ENCODE results near the gene HOGA1. TPM values are rescaled to one million over a fixed set of nuclear protein-coding genes. Genes with fewer than 3 reads are reported as not detected.

HOGA1 gene
- total and polyA plus RNA-seq, 4 experiments from 2014 or later = not detected

DNA sequence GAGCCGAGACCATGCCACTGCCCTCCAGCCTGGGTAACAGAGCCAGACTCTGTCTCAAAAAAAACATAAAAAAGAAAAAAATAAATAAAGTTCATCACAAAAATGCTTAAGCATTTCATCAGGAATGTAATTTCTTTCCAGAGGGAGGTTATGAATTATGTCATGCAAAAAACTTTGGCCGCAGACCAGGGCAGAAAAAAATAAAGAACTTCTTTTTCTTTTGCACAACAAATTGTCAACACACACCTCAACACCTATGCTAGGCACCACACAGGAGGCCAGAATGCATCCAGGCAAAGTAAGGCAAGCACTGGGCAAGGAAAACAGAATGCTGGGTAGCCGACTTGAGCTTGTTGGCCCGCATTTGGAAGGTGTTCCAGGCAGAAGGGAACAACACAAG, 9.2 kb downstream of the HOGA1 start:
- H3K27me3 ChIP-seq (ENCODE audit: insufficient read depth, low read length) = no peaks in the 10 kb centered on the region
- Mint-ChIP-seq H3K27me3 (peaks cover 0 to 2% of the 10 kb centered on the region in 2 donors), H3K27ac (no peak overlapping the region), H3K36me3 (no peaks in the 10 kb centered on the region), H3K9me3 (no peaks in the 10 kb centered on the region), H3K4me1 (no peaks in the 10 kb centered on the region), H3K4me3 (no peak overlapping the region)
- no peak overlapping the region for H3K27ac ChIP-seq (ENCODE audit: low read depth, low read length)
- POLR2A ChIA-PET (ENCODE audit: partially characterized antibody) = no interaction called here
- intact Hi-C loops (cut with micrococcal nuclease) = no loop called here
- no peaks in the 10 kb centered on the region for H3K4me1 ChIP-seq (ENCODE audit: insufficient read depth, low read length)
- no peaks in the 10 kb centered on the region for H3K9me3 ChIP-seq (ENCODE audit: control insufficient read depth in 1 of 2, low read length in 2 of 2)
- CTCF ChIA-PET (ENCODE audit: partially characterized antibody) = no interaction called here
- no peak for DNase-seq
- H3K4me3 ChIP-seq (ENCODE audit: low read length in 2 of 2) = no peak overlapping the region
- no peaks in the 10 kb centered on the region for H3K36me3 ChIP-seq (ENCODE audit: insufficient read depth, low read length)

DNA sequence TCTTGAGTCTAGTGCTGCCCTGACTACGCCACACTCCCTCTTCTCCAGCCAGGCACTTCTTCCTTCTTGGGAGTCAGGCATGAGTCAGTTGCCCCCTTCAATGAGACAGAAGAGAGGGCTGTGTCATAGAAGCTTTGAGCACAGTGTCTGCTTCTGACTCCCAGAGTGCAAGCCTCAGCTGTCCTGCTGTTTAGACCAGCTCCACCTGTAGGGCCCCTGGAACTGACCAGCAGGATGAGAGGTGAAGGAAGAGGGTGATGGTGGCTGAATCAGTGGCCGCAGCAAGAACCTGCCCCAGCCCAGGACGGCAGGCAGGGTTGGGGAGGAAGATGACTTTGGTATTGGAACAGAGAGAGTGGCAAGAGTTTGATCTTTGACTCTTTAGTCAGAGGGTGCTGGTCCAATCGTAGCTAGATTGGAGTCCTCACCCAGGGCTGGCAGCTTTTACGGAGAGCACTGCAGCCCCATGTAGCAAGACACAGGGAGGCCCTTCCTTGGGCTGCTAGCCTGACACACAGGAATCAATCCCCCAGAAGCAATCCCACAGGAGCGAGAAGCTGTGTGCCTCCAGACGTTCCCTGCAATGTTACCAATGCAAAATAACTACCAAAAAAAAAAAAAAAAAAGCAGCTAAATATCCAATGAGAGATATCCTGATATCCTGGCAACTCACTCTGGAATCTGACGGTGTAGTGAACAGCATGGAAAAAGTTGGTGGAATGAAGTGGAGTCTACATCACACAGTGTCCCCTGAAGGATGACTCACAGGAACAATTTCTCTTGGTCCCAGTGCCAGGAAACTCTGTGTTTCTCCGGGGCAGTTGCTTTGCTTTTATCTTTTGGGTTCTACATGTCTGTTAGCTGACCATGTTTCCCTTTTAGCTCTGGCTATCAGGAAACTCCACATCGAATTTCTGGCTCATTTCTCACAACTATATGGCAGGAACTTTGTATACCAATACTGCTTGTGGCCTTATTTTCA, 12.2 kb downstream of the HOGA1 start:
- no peak overlapping the region for H3K4me3 Mint-ChIP-seq
- CTCF ChIA-PET (ENCODE audit: partially characterized antibody) = no interaction called here
- no peaks in the 10 kb centered on the region for H3K9me3 Mint-ChIP-seq
- Histone ChIP-seq H3K4me1 (ENCODE audit: insufficient read depth, low read length) (no peaks in the 10 kb centered on the region), H3K36me3 (ENCODE audit: insufficient read depth, low read length) (no peaks in the 10 kb centered on the region), H3K27ac (ENCODE audit: low read depth, low read length) (no peak overlapping the region), H3K9me3 (ENCODE audit: control insufficient read depth in 1 of 2, low read length in 2 of 2) (no peaks in the 10 kb centered on the region), H3K27me3 (ENCODE audit: insufficient read depth, low read length) (no peaks in the 10 kb centered on the region), H3K4me3 (ENCODE audit: low read length in 2 of 2) (no peak overlapping the region)
- no peaks in the 10 kb centered on the region for H3K36me3 Mint-ChIP-seq
- DNase-seq = no peak
- H3K4me1 Mint-ChIP-seq = no peaks in the 10 kb centered on the region
- peak overlapping the region in 1 of 7 donors; percentile 18 for H3K27ac Mint-ChIP-seq
- intact Hi-C loops (cut with micrococcal nuclease) = no loop called here
- POLR2A ChIA-PET (ENCODE audit: partially characterized antibody) = no interaction called here
- peaks cover 0 to 2% of the 10 kb centered on the region in 2 donors for H3K27me3 Mint-ChIP-seq

DNA sequence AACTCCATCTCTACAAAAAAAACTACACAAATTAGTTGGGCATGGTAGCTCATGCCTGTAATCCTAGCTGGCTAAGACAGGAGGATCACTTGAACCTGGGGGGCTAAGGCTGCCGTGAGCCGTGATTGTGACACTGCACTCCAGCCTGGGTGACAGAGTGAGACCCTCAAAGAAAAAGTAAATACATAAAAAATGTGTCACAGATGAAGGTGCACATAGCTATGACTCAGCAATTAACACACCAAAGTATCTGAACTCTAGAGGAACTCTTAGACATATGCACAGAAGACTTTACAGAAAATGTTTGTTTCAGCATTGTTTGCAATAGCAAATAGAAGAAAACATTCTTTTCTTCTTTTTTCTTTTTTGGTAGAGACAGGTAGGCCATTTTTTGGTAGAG, 13.6 kb downstream of the HOGA1 start:
- CTCF ChIA-PET (ENCODE audit: partially characterized antibody) = no interaction called here

DNA sequence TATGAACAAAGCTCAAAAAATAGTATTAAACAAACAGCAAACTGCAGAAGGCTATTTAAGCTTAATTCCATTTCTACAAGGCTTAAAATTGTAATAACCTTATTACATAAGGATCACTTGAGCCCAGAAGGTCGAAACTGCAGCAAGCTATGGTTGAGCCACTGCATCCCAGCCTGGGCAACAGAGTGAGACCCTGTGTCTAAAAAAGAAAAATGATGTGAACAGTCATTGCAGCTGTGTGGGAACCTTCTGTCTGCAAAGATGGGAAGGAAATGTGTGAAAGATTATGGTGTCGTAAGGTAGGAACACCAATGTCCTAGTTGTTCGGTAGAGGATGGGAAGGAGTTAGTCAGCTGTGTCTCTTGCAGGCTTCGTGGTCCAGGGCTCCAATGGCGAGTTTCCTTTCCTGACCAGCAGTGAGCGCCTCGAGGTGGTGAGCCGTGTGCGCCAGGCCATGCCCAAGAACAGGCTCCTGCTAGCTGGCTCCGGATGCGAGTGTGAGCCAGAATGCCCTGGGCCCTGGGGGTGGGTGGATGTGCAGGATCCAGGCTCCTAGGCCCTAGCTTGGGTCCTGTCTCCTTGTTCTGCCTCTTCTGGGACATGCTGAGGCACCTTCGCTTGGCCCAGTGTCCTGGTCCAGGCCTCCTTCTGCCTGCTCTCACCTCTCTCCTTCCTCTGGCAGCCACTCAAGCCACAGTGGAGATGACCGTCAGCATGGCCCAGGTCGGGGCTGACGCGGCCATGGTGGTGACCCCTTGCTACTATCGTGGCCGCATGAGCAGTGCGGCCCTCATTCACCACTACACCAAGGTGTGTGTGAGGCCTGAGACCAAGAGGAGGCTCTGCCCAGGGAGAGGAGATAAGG, 14.4 kb downstream of the HOGA1 start:
- H3K27me3 ChIP-seq (ENCODE audit: insufficient read depth, low read length) = no peaks in the 10 kb centered on the region
- POLR2A ChIA-PET (ENCODE audit: partially characterized antibody) = no interaction called here
- Mint-ChIP-seq H3K4me1 (no peaks in the 10 kb centered on the region), H3K36me3 (no peaks in the 10 kb centered on the region), H3K9me3 (no peaks in the 10 kb centered on the region), H3K27me3 (peaks cover 0 to 2% of the 10 kb centered on the region in 2 donors), H3K27ac (no peak overlapping the region), H3K4me3 (no peak overlapping the region)
- H3K27ac ChIP-seq (ENCODE audit: low read depth, low read length) = no peak overlapping the region
- H3K4me3 ChIP-seq (ENCODE audit: low read length in 2 of 2) = no peak overlapping the region
- CTCF ChIA-PET (ENCODE audit: partially characterized antibody) = no interaction called here
- H3K36me3 ChIP-seq (ENCODE audit: insufficient read depth, low read length) = no peaks in the 10 kb centered on the region
- intact Hi-C loops (cut with micrococcal nuclease) = no loop called here
- H3K4me1 ChIP-seq (ENCODE audit: insufficient read depth, low read length) = no peaks in the 10 kb centered on the region
- DNase-seq = no peak
- no peaks in the 10 kb centered on the region for H3K9me3 ChIP-seq (ENCODE audit: control insufficient read depth in 1 of 2, low read length in 2 of 2)

More for the DNA sequence above, 13.6 kb downstream of the HOGA1 start:
- H3K4me1 ChIP-seq (ENCODE audit: insufficient read depth, low read length) = no peaks in the 10 kb centered on the region
- no peak overlapping the region for H3K27ac ChIP-seq (ENCODE audit: low read depth, low read length)
- Mint-ChIP-seq H3K9me3 (no peaks in the 10 kb centered on the region), H3K4me3 (no peak overlapping the region), H3K27ac (no peak overlapping the region), H3K36me3 (no peaks in the 10 kb centered on the region), H3K27me3 (peaks cover 0 to 2% of the 10 kb centered on the region in 2 donors), H3K4me1 (no peaks in the 10 kb centered on the region)
- H3K9me3 ChIP-seq (ENCODE audit: control insufficient read depth in 1 of 2, low read length in 2 of 2) = no peaks in the 10 kb centered on the region
- POLR2A ChIA-PET (ENCODE audit: partially characterized antibody) = no interaction called here
- intact Hi-C loops (cut with micrococcal nuclease) = no loop called here
- H3K36me3 ChIP-seq (ENCODE audit: insufficient read depth, low read length) = no peaks in the 10 kb centered on the region
- H3K27me3 ChIP-seq (ENCODE audit: insufficient read depth, low read length) = no peaks in the 10 kb centered on the region
- no peak for DNase-seq
- H3K4me3 ChIP-seq (ENCODE audit: low read length in 2 of 2) = no peak overlapping the region

DNA sequence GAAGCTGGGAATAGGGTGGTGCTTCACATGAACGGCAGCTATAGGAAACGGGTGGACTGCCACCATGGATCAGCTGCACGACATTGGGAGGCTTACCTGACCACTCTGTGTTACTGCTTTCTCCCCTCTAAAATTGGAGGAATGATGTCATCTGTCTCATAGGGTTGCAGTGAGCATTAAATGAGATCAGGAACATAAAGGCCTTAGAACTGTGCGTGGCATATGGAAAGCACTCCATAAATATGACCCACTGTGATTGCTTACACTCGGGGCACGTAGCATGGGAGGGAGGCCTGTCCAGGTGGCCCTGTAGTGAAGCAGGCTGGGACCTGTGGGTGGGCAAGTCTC, 15.1 kb downstream of the HOGA1 start:
- POLR2A ChIA-PET (ENCODE audit: partially characterized antibody) = interaction anchor here (1.1 kb wide), 1 partner anchor 21 kb away, joined by 3 read pairs; no protein-coding TSS in a partner anchor

DNA sequence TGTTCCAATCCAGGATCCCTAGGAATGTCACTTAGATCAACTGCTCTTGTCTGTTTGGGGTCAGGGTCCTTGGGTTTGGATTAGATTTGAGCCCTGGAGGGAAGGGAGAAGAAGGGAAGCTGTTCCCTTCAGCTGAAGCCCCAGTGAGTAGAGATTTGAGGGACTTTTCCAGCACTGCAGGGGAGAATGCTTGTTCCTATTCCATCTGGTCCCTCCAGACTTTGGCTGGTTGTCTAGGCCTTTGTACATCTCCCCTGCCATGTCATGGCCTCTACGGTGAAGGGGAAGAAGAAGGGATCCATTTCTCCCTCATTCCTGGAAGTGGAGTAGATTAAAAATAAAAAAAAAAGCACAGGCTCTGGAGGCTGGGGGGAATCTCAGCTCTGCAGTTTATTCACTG, 16.4 kb downstream of the HOGA1 start:
- Histone ChIP-seq H3K4me1 (ENCODE audit: insufficient read depth, low read length) (no peaks in the 10 kb centered on the region), H3K27me3 (ENCODE audit: insufficient read depth, low read length) (no peaks in the 10 kb centered on the region), H3K9me3 (ENCODE audit: control insufficient read depth in 1 of 2, low read length in 2 of 2) (no peaks in the 10 kb centered on the region), H3K36me3 (ENCODE audit: insufficient read depth, low read length) (no peaks in the 10 kb centered on the region), H3K27ac (ENCODE audit: low read depth, low read length) (no peak overlapping the region), H3K4me3 (ENCODE audit: low read length in 2 of 2) (no peak overlapping the region)
- Mint-ChIP-seq H3K4me3 (no peak overlapping the region), H3K9me3 (no peaks in the 10 kb centered on the region), H3K36me3 (no peaks in the 10 kb centered on the region), H3K27me3 (no peaks in the 10 kb centered on the region), H3K4me1 (no peaks in the 10 kb centered on the region), H3K27ac (no peak overlapping the region)
- CTCF ChIA-PET (ENCODE audit: partially characterized antibody) = no interaction called here
- DNase-seq = no peak
- intact Hi-C loops (cut with micrococcal nuclease) = no loop called here
- POLR2A ChIA-PET (ENCODE audit: partially characterized antibody) = interaction anchor here (1.1 kb wide), 1 partner anchor 20 kb away, joined by 3 read pairs; no protein-coding TSS in a partner anchor

More for the DNA sequence above, 15.1 kb downstream of the HOGA1 start:
- Mint-ChIP-seq H3K27me3 (peaks cover 0 to 2% of the 10 kb centered on the region in 2 donors), H3K9me3 (no peaks in the 10 kb centered on the region), H3K4me1 (no peaks in the 10 kb centered on the region), H3K4me3 (no peak overlapping the region), H3K27ac (no peak overlapping the region), H3K36me3 (no peaks in the 10 kb centered on the region)
- CTCF ChIA-PET (ENCODE audit: partially characterized antibody) = no interaction called here
- Histone ChIP-seq H3K9me3 (ENCODE audit: control insufficient read depth in 1 of 2, low read length in 2 of 2) (no peaks in the 10 kb centered on the region), H3K27me3 (ENCODE audit: insufficient read depth, low read length) (no peaks in the 10 kb centered on the region), H3K36me3 (ENCODE audit: insufficient read depth, low read length) (no peaks in the 10 kb centered on the region), H3K4me3 (ENCODE audit: low read length in 2 of 2) (no peak overlapping the region), H3K4me1 (ENCODE audit: insufficient read depth, low read length) (no peaks in the 10 kb centered on the region), H3K27ac (ENCODE audit: low read depth, low read length) (no peak overlapping the region)
- intact Hi-C loops (cut with micrococcal nuclease) = no loop called here
- no peak for DNase-seq

All from CD4-positive, alpha-beta memory T cell (primary cell).